ENCODE measurements around the gene CYTH4.

Gene CYTH4

DNA sequence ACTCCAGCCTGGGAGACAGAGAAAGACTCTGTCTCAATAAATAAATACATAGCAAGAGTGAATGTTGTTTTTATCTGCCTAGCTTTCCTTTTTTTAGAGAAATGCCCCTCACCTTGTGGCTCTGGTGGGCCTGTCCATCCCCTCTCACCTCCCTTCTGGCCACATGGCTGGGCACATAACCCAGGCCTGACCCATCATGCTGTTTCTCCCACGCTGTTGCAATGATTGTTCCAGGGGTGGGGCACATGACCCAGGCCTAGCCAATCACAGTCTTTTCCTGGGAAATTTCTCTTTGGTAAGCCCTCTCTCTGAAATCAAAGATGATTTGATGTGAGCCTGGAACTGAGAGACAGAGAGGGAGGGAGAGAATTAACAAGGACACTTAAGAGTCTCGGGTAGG is 5.5 kb upstream of the CYTH4 start:
- TF ChIP-seq, protein P1, sequence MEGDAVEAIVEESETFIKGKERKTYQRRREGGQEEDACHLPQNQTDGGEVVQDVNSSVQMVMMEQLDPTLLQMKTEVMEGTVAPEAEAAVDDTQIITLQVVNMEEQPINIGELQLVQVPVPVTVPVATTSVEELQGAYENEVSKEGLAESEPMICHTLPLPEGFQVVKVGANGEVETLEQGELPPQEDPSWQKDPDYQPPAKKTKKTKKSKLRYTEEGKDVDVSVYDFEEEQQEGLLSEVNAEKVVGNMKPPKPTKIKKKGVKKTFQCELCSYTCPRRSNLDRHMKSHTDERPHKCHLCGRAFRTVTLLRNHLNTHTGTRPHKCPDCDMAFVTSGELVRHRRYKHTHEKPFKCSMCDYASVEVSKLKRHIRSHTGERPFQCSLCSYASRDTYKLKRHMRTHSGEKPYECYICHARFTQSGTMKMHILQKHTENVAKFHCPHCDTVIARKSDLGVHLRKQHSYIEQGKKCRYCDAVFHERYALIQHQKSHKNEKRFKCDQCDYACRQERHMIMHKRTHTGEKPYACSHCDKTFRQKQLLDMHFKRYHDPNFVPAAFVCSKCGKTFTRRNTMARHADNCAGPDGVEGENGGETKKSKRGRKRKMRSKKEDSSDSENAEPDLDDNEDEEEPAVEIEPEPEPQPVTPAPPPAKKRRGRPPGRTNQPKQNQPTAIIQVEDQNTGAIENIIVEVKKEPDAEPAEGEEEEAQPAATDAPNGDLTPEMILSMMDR (IDR thresholded peaks at IDR 0.05; ENCODE audit: borderline replicate concordance, control extremely low read depth, extremely low read depth, insufficient read depth, missing control alignments), result no peak
- in situ Hi-C loops (cut with MboI; ENCODE audit: low sequenced_read_pairs, unreplicated experiment), result no loop called here
- no peak for DNase-seq (ENCODE audit: low spot score)

DNA sequence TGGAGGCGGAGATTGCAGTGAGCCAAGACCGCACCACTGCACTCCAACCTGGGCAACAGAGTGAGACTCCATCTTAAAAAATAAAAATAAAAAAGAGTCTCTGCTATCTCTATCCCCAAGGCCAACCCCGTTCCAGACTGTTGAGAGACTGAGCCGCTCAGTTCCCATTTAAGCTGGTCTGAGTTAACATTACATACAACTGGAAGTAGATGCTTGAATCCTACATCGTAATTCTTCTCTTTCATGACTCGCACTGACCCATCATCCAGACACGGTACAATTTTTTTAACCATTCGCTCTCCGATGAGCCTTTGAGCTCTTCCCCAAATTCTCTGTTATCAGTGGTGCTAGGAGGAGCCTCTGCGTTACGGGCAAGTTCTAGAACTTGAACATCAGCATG is 4.9 kb upstream of the CYTH4 start:
- in situ Hi-C loops (cut with MboI; ENCODE audit: low sequenced_read_pairs, unreplicated experiment), result no loop called here
- DNase-seq (ENCODE audit: low spot score), result no peak
- TF ChIP-seq, protein P1 (IDR thresholded peaks at IDR 0.05; ENCODE audit: borderline replicate concordance, control extremely low read depth, extremely low read depth, insufficient read depth, missing control alignments), result no peak

DNA sequence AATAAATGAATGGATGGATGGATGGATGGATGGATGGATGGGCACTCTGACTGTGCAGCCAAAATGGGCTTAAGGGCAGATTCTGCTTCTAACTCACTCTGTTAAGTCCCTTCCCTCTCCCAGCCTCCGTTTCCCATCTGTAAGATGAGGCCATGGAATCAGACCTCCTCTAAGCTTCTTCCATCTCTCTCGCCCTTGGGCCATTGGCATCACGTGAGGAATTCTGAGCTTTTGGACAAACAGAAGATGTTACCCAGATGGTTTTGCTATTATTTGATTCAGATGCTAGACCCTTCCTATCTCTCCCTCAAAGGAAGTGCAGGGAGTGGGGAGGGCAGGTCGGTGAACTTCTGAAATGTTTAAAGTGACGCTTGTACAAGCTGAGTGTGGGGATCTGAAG is 4.0 kb upstream of the CYTH4 start:
- in situ Hi-C loops (cut with MboI; ENCODE audit: low sequenced_read_pairs, unreplicated experiment), result no loop called here
- TF ChIP-seq, protein P1 (IDR thresholded peaks at IDR 0.05; ENCODE audit: borderline replicate concordance, control extremely low read depth, extremely low read depth, insufficient read depth, missing control alignments), result no peak
- no peak for DNase-seq (ENCODE audit: low spot score)

DNA sequence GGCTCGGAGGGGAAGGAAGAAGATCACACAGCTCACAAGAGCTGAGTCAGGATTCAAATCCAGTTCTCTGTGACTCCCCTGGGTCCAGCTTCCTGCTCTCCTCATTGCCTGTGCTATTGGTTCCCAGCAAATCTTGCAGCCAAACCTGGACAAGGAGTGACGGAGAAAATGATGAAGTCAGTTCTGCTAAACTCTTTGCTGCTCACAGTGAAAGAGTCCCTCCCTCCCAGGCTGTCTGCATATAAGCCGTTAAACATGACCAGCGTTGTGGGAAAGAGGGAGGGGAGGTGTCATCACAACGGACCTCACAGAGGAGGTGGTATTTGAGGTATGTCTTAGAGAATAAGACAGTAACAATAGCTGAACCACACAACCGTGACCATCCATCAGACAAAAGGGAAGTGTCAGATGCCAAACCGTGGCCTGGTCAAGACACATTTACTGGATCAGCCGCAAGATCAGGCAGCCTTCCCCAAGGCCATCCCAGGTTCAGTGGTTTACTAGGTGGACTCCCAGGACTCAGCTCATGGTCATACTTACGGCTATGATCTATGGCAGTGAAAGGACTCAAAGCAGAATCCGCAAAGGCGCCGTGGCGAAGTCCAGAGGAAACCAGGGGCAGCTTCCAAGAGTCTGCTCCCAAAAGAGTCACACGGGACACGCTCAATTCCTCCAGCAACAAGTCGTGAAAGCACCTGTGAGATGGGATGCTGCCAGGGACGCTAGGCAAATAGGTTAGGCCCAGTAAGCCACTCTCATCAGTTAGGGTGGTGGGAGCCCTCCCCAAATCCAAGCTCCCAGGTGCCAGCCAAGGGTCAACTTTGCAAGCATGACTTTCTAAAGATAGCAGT is 2.8 kb upstream of the CYTH4 start:
- DNase-seq (ENCODE audit: low spot score), result no peak
- TF ChIP-seq, protein P1 (IDR thresholded peaks at IDR 0.05; ENCODE audit: borderline replicate concordance, control extremely low read depth, extremely low read depth, insufficient read depth, missing control alignments), result no peak
- in situ Hi-C loops (cut with MboI; ENCODE audit: low sequenced_read_pairs, unreplicated experiment), result no loop called here

DNA sequence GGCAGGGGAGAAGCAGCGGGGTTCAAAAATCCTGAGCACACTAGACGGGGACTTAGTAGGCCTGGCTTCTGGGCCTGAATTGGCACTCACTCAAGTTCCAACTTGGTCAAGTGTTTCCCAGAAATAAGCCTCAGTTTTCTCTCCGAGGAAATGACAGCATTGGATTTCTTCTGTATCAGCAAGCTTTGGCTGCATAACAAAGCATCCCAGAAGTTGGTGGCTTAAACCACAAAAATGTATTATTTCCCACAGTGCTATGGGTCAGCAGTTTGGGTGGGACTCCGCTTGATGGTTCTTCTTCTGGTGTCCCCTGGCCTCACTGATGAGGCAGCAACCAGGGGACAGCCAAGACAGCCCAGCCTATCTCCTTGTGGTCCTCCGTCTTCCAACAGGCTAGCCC is 1.6 kb upstream of the CYTH4 start:
- in situ Hi-C loops (cut with MboI; ENCODE audit: low sequenced_read_pairs, unreplicated experiment), result no loop called here
- DNase-seq (ENCODE audit: low spot score), result no peak

DNA sequence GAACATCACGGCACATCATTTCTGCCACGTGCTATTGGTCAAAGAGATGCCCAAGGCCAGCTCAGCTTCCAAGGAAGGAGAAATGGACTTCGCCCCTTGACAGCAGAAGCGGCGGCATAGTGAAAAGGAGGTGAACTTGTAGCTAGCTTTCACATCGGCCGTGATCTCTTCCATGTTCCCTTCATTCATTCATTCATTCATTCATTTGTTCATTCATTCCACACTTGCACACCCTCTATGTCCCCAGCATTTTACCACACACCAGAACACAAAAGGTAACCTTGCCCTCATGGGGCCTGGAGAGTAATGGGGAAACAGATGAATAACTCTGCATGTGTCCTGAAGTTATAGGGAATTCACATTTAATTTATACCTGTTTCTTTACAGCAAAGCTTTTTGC is 1.1 kb upstream of the CYTH4 start:
- in situ Hi-C loops (cut with MboI; ENCODE audit: low sequenced_read_pairs, unreplicated experiment), result no loop called here
- no peak for DNase-seq (ENCODE audit: low spot score)
- TF ChIP-seq, protein P1 (IDR thresholded peaks at IDR 0.05; ENCODE audit: borderline replicate concordance, control extremely low read depth, extremely low read depth, insufficient read depth, missing control alignments), result no peak

More for the DNA sequence above, 1.6 kb upstream of the CYTH4 start:
- TF ChIP-seq, protein P1 (IDR thresholded peaks at IDR 0.05; ENCODE audit: borderline replicate concordance, control extremely low read depth, extremely low read depth, insufficient read depth, missing control alignments), result no peak

Measured in GM13976 (cell line).